Keratinocyte (primary cell): Measurements from ENCODE around the gene NTN1. TPM values are rescaled to one million over a fixed set of nuclear protein-coding genes. Genes with fewer than 3 reads are reported as not detected.

ENCODE experiments used
- DNase-seq: peaks from one replicate; pipeline ENCODE4 v3.0.0-alpha.2; 2011; ENCODE audit warnings: low read depth, missing footprints, low spot score
- FAIRE-seq: peaks from 2 replicates; lab custom pipeline; 2011; peaks lifted over from hg19 to GRCh38; lab: Jason Lieb, UNC
- H2AFZ ChIP-seq: 2 replicates; pipeline ENCODE4 v1.6.0; 2012; ENCODE audit warnings: low read length, control low read depth, inconsistent platforms; ENCODE audit not compliant: control insufficient read depth
- H3K27ac ChIP-seq: 2 replicates; pipeline ENCODE4 v1.5.1; 2011; ENCODE audit warnings: low read length; ENCODE audit not compliant: control insufficient read depth, insufficient read depth
- H3K27me3 ChIP-seq: 3 replicates; pipeline ENCODE4 v1.6.0; 2011; ENCODE audit warnings: low read length; ENCODE audit not compliant: control insufficient read depth, insufficient read depth; ENCODE audit errors: extremely low read depth
- H3K36me3 ChIP-seq, 2 experiments: 2 replicates in 1 of 2; 3 replicates in 1 of 2; pipeline ENCODE4 v1.5.1; 2011; ENCODE audit warnings: low read length in 2 of 2, mild to moderate bottlenecking in 1 of 2; ENCODE audit not compliant: control insufficient read depth in 2 of 2, insufficient read depth in 2 of 2; ENCODE audit errors: extremely low read depth in 1 of 2
- H3K4me1 ChIP-seq: 3 replicates; pipeline ENCODE4 v1.5.1; 2011; ENCODE audit warnings: low read length; ENCODE audit not compliant: control insufficient read depth, insufficient read depth; ENCODE audit errors: extremely low read depth
- H3K4me2 ChIP-seq: 3 replicates; pipeline ENCODE4 v1.6.0; 2011; ENCODE audit warnings: low read depth, low read length; ENCODE audit not compliant: control insufficient read depth, insufficient read depth; ENCODE audit errors: extremely low read depth
- H3K4me3 ChIP-seq, 3 experiments: fragments of 200-600 bp in 1 of 3; sonication (generic) in 1 of 3; 2 replicates in 2 of 3; 3 replicates in 1 of 3; pipeline ENCODE4 v1.5.1; 2011 to 2016; ENCODE audit warnings: low read length in 3 of 3, mild to moderate bottlenecking in 3 of 3, control low read depth in 2 of 3, inconsistent platforms in 1 of 3, low read depth in 1 of 3, mixed read lengths in 1 of 3, mixed run types in 1 of 3, moderate library complexity in 1 of 3; ENCODE audit not compliant: control insufficient read depth in 2 of 3, insufficient read depth in 2 of 3; ENCODE audit errors: extremely low read depth in 1 of 3
- H3K79me2 ChIP-seq: 2 replicates; pipeline ENCODE4 v1.6.0; 2012; ENCODE audit warnings: low read length; ENCODE audit not compliant: control insufficient read depth, insufficient read depth
- H3K9ac ChIP-seq: 3 replicates; pipeline ENCODE4 v1.6.0; 2011; ENCODE audit warnings: low read length; ENCODE audit not compliant: control insufficient read depth, insufficient read depth; ENCODE audit errors: extremely low read depth
- H3K9me1 ChIP-seq: 3 replicates; pipeline ENCODE4 v1.6.0; 2011; ENCODE audit warnings: low read length; ENCODE audit not compliant: control insufficient read depth, insufficient read depth; ENCODE audit errors: extremely low read depth
- H3K9me3 ChIP-seq: 2 replicates; pipeline ENCODE4 v1.5.1; 2012; ENCODE audit warnings: low read depth, low read length; ENCODE audit not compliant: control insufficient read depth
- H4K20me1 ChIP-seq: 3 replicates; pipeline ENCODE4 v1.6.0; 2011; ENCODE audit warnings: low read length; ENCODE audit not compliant: control insufficient read depth, insufficient read depth; ENCODE audit errors: extremely low read depth
- CTCF ChIP-seq, 3 experiments: IDR thresholded peaks in 1 of 3; conservative IDR thresholded peaks in 1 of 3; optimal IDR thresholded peaks in 1 of 3; 2 replicates in 2 of 3; 3 replicates in 1 of 3; pipeline versions ENCODE3 to v1.5.1; 2011; ENCODE audit warnings: low read length in 3 of 3, mild to moderate bottlenecking in 3 of 3, moderate library complexity in 2 of 3, control low read depth in 1 of 3, inconsistent platforms in 1 of 3; ENCODE audit not compliant: insufficient read depth in 2 of 3; ENCODE audit errors: extremely low read depth in 1 of 3
- EZH2 ChIP-seq: IDR thresholded peaks from one replicate; pipeline ENCODE4 v1.6.1; 2012; ENCODE audit warnings: inconsistent platforms, mild to moderate bottlenecking, low read length, moderate library complexity
- dilution Hi-C: fragments of 300-500 bp; cut with MboI; formaldehyde crosslinking; loops from one replicate; pipeline ENCODE4 v1.7.0; 2020; ENCODE audit warnings: low sequenced_read_pairs; ENCODE audit not compliant: extremely low pct_ligation_motif_present
- polyA plus RNA-seq, 5 experiments: library from polyadenylated mRNA; depleted of rRNA in 3 of 5; stranded (reverse) in 3 of 5; stranded (forward) in 1 of 5; unstranded in 1 of 5; fragments of >200 nt; gene quantifications; 1 replicate in 1 of 5; 2 replicates in 3 of 5; 3 replicates in 1 of 5; pipeline versions ENCODE4 v1.2.1 to v1.2.3, GENCODE V29; 2011 to 2012; ENCODE audit warnings: missing spikeins in 2 of 5, low read depth in 1 of 5, low replicate concordance in 1 of 5

NTN1 gene
- polyA plus RNA-seq, 1 donor (not counting 4 experiments of a cell fraction or from before 2014, with no cell fraction given), result 0.10 TPM

GRCh38 chr17:9169116-9169515 lies 147.8 kb downstream of the NTN1 start:
- no peaks in the 10 kb centered on the region for H3K4me1 ChIP-seq
- no peaks in the 10 kb centered on the region for H3K36me3 ChIP-seq
- H3K4me2 ChIP-seq, result no peak overlapping the region
- DNase-seq (no peak), FAIRE-seq (no peak)
- no peak overlapping the region for H3K4me3 ChIP-seq
- no peak overlapping the region for H3K9ac ChIP-seq
- no peaks in the 10 kb centered on the region for H3K27me3 ChIP-seq
- no peaks in the 10 kb centered on the region for H3K9me3 ChIP-seq
- no peak overlapping the region for H2AFZ ChIP-seq
- TF ChIP-seq CTCF (optimal IDR thresholded peaks at IDR 0.05 in 1 of 3, IDR thresholded peaks at IDR 0.05 in 1 of 3, conservative IDR thresholded peaks at IDR 0.05 in 1 of 3; ENCODE audit: extremely low read depth in 1 of 3, insufficient read depth in 2 of 3, low read length in 3 of 3) (no peak), EZH2 (no peak)
- no peak overlapping the region for H3K27ac ChIP-seq
- H4K20me1 ChIP-seq, result no peaks in the 10 kb centered on the region
- H3K9me1 ChIP-seq, result no peaks in the 10 kb centered on the region
- dilution Hi-C loops, result no loop called here
- H3K79me2 ChIP-seq, result no peaks in the 10 kb centered on the region

GRCh38 chr17:9170336-9170735 lies 149.0 kb downstream of the NTN1 start:
- no peak for FAIRE-seq
- no peak for DNase-seq
- Histone ChIP-seq H3K4me3 (no peak overlapping the region), H3K4me2 (no peak overlapping the region), H3K79me2 (no peaks in the 10 kb centered on the region), H3K27ac (no peak overlapping the region), H4K20me1 (no peaks in the 10 kb centered on the region), H3K4me1 (no peaks in the 10 kb centered on the region), H3K36me3 (no peaks in the 10 kb centered on the region), H2AFZ (no peak overlapping the region), H3K9me1 (no peaks in the 10 kb centered on the region), H3K27me3 (no peaks in the 10 kb centered on the region), H3K9ac (no peak overlapping the region), H3K9me3 (no peaks in the 10 kb centered on the region)
- dilution Hi-C loops, result no loop called here
- TF ChIP-seq EZH2 (no peak), CTCF (optimal IDR thresholded peaks at IDR 0.05 in 1 of 3, IDR thresholded peaks at IDR 0.05 in 1 of 3, conservative IDR thresholded peaks at IDR 0.05 in 1 of 3; ENCODE audit: extremely low read depth in 1 of 3, insufficient read depth in 2 of 3, low read length in 3 of 3) (no peak)
